NOMO-1 treated with DMSO at 0.1 percent for 48 hours (cell line): Measurements from ENCODE around the gene CRY1.

Experiments used
- DNase-seq: peaks from one replicate; lab custom pipeline; 2025; ENCODE audit not compliant: unreplicated experiment; lab: John Stamatoyannopoulos, UW

The CRY1 gene

GRCh38 chr12:107093417-107094182 lies at the start of gene CRY1:
Gene CRY1 (minus strand): TSS chr12:107093549. CDS start chr12:107092961, 588 bp downstream.
- peak; percentile 82 for DNase-seq

- no peak for DNase-seq
Observed at GRCh38 chr12:107139787-107140186, 46.4 kb upstream of the CRY1 start.

GRCh38 chr12:107138990-107139389 lies 45.6 kb upstream of the CRY1 start:
- no peak for DNase-seq

- no peak for DNase-seq
Observed at GRCh38 chr12:107135177-107135576, 41.8 kb upstream of the CRY1 start.

- peak; percentile 16 for DNase-seq
Observed at GRCh38 chr12:107134558-107134957, 41.2 kb upstream of the CRY1 start.

GRCh38 chr12:107133462-107133861 lies 40.1 kb upstream of the CRY1 start:
- DNase-seq = no peak

DNA sequence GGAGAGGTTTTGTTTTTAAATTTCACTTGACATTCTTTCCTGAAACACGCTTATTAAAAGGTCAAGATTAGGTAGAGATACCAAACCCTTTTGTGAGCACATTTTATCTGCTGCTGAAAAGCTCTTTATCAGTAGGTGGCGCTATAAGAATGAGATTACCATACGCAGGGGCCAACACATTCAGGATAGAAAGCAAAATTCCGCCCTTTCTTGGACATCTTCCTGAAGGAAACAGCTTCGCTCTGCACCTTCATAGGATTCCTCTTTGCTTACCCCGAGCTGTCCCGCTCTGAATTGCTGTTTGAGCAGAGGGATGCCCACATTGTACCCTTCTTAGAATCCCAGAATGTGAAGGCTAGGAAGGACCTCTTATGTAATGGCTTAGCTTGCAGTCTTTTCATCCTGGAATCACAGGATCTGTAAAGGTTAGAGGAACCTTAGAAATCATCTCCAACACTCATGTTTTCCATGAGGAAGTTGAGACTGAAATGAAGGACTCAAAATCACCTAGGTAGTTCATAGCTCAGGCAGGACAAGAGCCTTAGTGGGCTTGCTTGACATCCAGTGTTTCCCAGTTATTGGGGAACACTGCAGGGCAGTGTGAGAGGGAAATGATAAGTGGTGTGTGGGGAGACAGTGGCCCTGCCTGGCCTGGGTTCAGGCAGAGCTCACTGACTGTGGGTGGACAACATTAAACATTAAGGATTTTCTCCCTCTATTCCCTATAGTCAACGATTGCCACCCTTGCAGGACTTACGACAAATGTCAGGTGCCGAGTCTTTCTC lies 38.7 kb upstream of the CRY1 start:
- peak; percentile 31 for DNase-seq

- DNase-seq = no peak
Observed at GRCh38 chr12:107130830-107131611, 37.7 kb upstream of the CRY1 start.

DNA sequence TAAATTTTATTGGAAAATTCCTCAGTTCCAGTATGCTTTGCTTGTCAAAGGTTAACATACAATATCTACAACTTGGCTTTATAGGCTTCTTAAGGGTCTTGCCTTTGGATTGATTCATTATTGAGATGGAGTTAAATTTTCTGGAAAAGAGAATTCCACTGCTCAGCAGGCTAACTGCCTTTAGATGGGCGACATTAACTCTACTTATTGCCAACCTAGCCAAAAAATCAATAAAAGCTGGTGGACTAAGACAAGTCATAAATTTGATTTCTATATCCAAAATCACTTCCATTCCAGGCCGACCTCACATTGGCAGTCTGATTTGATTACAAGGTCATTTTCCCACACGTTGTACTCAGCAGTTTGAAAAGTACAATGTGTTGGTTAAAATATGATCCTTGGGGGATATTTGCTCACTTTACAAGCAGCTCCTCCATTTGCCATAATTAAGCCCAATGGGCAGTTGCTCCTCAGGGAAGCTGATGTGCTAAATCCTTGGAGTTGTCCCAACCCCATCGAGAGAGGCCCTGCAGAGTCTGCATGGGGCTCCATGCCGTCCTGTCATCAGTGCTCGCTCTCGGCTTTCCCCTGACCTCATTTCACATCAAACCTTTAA lies 36.1 kb upstream of the CRY1 start:
- no peak for DNase-seq

- DNase-seq = no peak
Observed at GRCh38 chr12:107127482-107128430, 34.4 kb upstream of the CRY1 start.

DNA sequence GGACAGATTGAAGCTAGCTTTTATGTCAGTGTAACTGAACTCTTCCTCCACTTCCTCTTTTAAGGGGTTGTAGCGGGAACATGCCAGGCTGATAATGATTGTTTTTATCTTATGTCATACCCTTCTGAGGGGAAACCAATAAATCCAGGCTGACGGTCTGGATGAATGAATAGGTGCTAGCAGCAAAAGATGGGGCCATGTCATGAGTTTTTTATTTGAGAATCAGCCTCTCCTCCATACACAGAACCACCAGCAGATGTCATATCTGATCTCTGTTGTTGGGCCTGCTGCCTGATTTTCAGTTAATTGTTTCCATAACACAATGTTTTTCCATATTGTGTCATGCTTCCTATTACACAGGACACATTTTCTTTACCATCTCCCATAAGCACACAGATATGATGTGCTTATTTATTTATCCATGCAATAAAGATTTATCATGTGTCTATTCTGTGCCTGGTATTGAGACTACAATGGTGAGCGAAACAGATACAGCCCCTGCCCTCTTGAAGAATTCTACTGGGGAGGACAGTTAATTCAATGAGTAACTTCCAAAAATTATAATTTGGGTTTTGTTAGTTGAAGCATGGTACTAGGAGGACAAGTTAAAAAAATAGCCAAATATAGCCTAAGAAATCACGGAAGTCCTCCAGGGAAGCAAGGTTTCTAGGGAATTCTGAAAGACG lies 33.6 kb upstream of the CRY1 start:
- DNase-seq = peak; percentile 59

DNA sequence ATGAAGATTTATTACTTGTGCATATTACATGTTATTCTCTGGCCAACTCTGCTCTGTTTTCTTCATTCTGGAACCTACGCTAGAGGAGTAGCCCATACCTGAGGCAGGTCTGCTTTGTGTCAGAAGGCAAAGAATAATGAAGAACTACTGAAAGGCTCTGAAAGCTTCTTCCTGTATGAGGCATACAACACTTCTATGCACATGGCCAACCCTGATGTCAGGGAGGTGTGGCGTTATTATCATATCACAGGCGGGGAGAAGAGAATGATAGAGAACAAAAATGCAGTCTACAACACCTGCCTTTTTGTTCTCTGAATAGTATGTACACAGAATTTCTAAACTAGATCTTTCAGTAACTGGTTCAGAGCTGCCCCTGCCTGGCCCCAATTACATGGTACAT lies 32.5 kb upstream of the CRY1 start:
- no peak for DNase-seq

GRCh38 chr12:107122452-107122958 lies 29.2 kb upstream of the CRY1 start:
- no peak for DNase-seq

GRCh38 chr12:107119091-107119490 lies 25.7 kb upstream of the CRY1 start:
- DNase-seq = no peak

- no peak for DNase-seq
Observed at GRCh38 chr12:107118624-107119023, 25.3 kb upstream of the CRY1 start.

DNA sequence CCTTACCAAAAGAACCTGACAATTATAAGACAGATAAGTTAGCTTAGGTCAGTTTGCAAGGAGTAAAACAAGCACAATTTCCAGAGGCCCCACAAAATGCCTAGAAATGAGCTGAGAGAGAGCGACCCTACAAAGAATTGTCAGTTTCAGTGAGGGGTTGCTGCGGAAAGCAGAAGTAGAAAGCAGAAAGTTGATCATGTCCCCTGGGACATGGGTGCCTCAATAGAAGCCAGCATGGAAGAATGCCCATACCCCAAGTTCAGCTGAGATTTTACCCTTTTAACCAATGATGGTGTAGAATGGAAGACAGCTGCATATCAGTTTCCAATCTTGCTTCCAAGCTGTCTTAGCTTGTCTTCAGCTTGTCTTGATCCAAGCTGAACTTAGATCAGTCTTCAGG lies 21.8 kb upstream of the CRY1 start:
- DNase-seq = no peak

- no peak for DNase-seq
Observed at GRCh38 chr12:107111314-107111713, 18.0 kb upstream of the CRY1 start.

GRCh38 chr12:107109726-107110719 lies 16.7 kb upstream of the CRY1 start:
- no peak for DNase-seq
